ENCODE data around the gene PRR14. TPM values are rescaled to one million over a fixed set of nuclear protein-coding genes. Genes with fewer than 3 reads are reported as not detected.

The PRR14 gene
- total and polyA plus RNA-seq, 2 experiments from 2014 or later = 5.6 to 18.0 TPM

GRCh38 chr16:30666681-30667080 lies 15.9 kb downstream of the PRR14 start:
- WGBS, 2 experiments (ENCODE audit: low coverage in 1 of 2, low lambda C conversion rate in 2 of 2, missing lambda C conversion rate in 2 of 2) = 82 to 86% methylated on average over 7 of the region's 7 CpGs
- in situ Hi-C loops (cut with MboI) = no loop called here
- H3K79me2 ChIP-seq (ENCODE audit: insufficient read depth) = peaks cover 51% of the 10 kb centered on the region
- no peak overlapping the region for H3K4me3 ChIP-seq
- peaks cover 17% of the 10 kb centered on the region; the same call in 1 of the 2 replicates for H3K36me3 ChIP-seq (ENCODE audit: low read depth)
- H3K9me2 ChIP-seq (ENCODE audit: insufficient read depth) = no peaks in the 10 kb centered on the region
- H4K20me1 ChIP-seq (ENCODE audit: insufficient read depth) = no peaks in the 10 kb centered on the region; the same call in 1 of the 2 replicates
- H3K27ac ChIP-seq = no peak overlapping the region
- H3K4me1 ChIP-seq (ENCODE audit: insufficient read depth) = 0 out of 2 replicates have a peak, but pooled peaks cover 1% of the 10 kb centered on the region
- TF ChIP-seq EZH2 (IDR thresholded peaks at IDR 0.05; ENCODE audit: insufficient read depth, poor library complexity, severe bottlenecking) = no peak
- TF ChIP-seq EZH2phosphoT487 (IDR thresholded peaks at IDR 0.05; ENCODE audit: insufficient read depth, low read depth) = no peak
- H3F3A ChIP-seq (ENCODE audit: insufficient read depth) = 0 out of 2 replicates have a peak, but pooled peaks cover under 1% of the 10 kb centered on the region
- DNase-seq = peak; percentile 24
- H3K9ac ChIP-seq = no peak overlapping the region
- no peaks in the 10 kb centered on the region for H3K27me3 ChIP-seq (replicated peaks; ENCODE audit: insufficient read depth)
- H2AFZ ChIP-seq = no peak overlapping the region
- H3K4me2 ChIP-seq (ENCODE audit: unreplicated experiment) = no peak overlapping the region
- H3K9me3 ChIP-seq (ENCODE audit: low read depth) = no peaks in the 10 kb centered on the region

DNA sequence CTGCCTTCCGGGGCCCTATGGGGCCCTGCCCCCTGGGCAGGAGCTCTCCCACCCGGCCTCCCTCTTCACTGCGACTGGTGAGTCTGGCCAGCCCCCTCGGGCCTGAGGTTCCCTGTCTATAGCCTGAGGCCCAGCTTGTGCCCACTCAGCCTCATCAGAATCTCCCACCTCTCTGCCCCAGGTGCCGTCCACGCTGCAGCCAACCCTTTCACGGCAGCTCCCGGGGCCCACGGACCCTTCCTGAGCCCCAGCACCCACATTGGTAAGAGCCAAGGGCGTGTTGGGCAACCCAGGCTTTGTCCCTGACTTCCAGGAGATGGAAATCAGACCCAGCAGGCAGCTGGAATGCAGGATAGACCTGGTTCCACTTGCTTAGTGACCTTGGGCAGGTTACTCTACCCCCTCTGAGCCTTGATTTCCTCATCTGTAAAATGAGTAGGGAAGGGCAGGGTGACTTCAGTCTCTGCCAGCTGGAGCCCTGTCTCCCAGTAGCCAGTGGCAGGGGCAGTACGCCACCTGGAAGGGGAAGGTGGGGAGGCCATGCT lies 16.7 kb downstream of the PRR14 start:
- peaks cover 43% of the 10 kb centered on the region for H3K79me2 ChIP-seq (ENCODE audit: insufficient read depth)
- no peaks in the 10 kb centered on the region; the same call in 1 of the 2 replicates for H4K20me1 ChIP-seq (ENCODE audit: insufficient read depth)
- no peak overlapping the region for H3K27ac ChIP-seq
- no peak for TF ChIP-seq EZH2phosphoT487 (IDR thresholded peaks at IDR 0.05; ENCODE audit: insufficient read depth, low read depth)
- no peak for TF ChIP-seq EZH2 (IDR thresholded peaks at IDR 0.05; ENCODE audit: insufficient read depth, poor library complexity, severe bottlenecking)
- no peak overlapping the region for H3K9ac ChIP-seq
- no peak for DNase-seq
- 88 to 90% methylated on average over 11 of the region's 11 CpGs for WGBS, 2 experiments (ENCODE audit: low coverage in 1 of 2, low lambda C conversion rate in 2 of 2, missing lambda C conversion rate in 2 of 2)
- no peaks in the 10 kb centered on the region for H3K9me2 ChIP-seq (ENCODE audit: insufficient read depth)
- no peak overlapping the region for H3K4me3 ChIP-seq
- in situ Hi-C loops (cut with MboI) = no loop called here
- H3F3A ChIP-seq (ENCODE audit: insufficient read depth) = peaks cover 7% of the 10 kb centered on the region; the same call in 1 of the 2 replicates
- no peaks in the 10 kb centered on the region for H3K9me3 ChIP-seq (ENCODE audit: low read depth)
- peaks cover 17% of the 10 kb centered on the region; the same call in 1 of the 2 replicates for H3K36me3 ChIP-seq (ENCODE audit: low read depth)
- H3K27me3 ChIP-seq (replicated peaks; ENCODE audit: insufficient read depth) = no peaks in the 10 kb centered on the region
- H2AFZ ChIP-seq = no peak overlapping the region
- no peaks in the 10 kb centered on the region for H3K4me1 ChIP-seq (ENCODE audit: insufficient read depth)
- H3K4me2 ChIP-seq (ENCODE audit: unreplicated experiment) = no peak overlapping the region

GRCh38 chr16:30668393-30668792 lies 17.6 kb downstream of the PRR14 start:
- H3K27ac ChIP-seq = no peak overlapping the region
- no peaks in the 10 kb centered on the region for H3K9me3 ChIP-seq (ENCODE audit: low read depth)
- H3K9me2 ChIP-seq (ENCODE audit: insufficient read depth) = no peaks in the 10 kb centered on the region
- peaks cover 34% of the 10 kb centered on the region for H3K79me2 ChIP-seq (ENCODE audit: insufficient read depth)
- no peak for TF ChIP-seq EZH2phosphoT487 (IDR thresholded peaks at IDR 0.05; ENCODE audit: insufficient read depth, low read depth)
- no peak for TF ChIP-seq EZH2 (IDR thresholded peaks at IDR 0.05; ENCODE audit: insufficient read depth, poor library complexity, severe bottlenecking)
- WGBS, 2 experiments (ENCODE audit: low coverage in 1 of 2, low lambda C conversion rate in 2 of 2, missing lambda C conversion rate in 2 of 2) = 93 to 94% methylated on average over 10 to 12 of the region's 12 CpGs
- H3K9ac ChIP-seq = no peak overlapping the region
- H2AFZ ChIP-seq = no peak overlapping the region
- no peaks in the 10 kb centered on the region for H3K27me3 ChIP-seq (replicated peaks; ENCODE audit: insufficient read depth)
- H3F3A ChIP-seq (ENCODE audit: insufficient read depth) = peaks cover 7% of the 10 kb centered on the region; the same call in 1 of the 2 replicates
- H3K4me3 ChIP-seq = no peak overlapping the region
- no peak overlapping the region for H3K4me2 ChIP-seq (ENCODE audit: unreplicated experiment)
- in situ Hi-C loops (cut with MboI) = no loop called here
- no peak for DNase-seq
- H3K36me3 ChIP-seq (ENCODE audit: low read depth) = peaks cover 10% of the 10 kb centered on the region; the same call in 1 of the 2 replicates
- H4K20me1 ChIP-seq (ENCODE audit: insufficient read depth) = no peaks in the 10 kb centered on the region
- H3K4me1 ChIP-seq (ENCODE audit: insufficient read depth) = no peaks in the 10 kb centered on the region

DNA sequence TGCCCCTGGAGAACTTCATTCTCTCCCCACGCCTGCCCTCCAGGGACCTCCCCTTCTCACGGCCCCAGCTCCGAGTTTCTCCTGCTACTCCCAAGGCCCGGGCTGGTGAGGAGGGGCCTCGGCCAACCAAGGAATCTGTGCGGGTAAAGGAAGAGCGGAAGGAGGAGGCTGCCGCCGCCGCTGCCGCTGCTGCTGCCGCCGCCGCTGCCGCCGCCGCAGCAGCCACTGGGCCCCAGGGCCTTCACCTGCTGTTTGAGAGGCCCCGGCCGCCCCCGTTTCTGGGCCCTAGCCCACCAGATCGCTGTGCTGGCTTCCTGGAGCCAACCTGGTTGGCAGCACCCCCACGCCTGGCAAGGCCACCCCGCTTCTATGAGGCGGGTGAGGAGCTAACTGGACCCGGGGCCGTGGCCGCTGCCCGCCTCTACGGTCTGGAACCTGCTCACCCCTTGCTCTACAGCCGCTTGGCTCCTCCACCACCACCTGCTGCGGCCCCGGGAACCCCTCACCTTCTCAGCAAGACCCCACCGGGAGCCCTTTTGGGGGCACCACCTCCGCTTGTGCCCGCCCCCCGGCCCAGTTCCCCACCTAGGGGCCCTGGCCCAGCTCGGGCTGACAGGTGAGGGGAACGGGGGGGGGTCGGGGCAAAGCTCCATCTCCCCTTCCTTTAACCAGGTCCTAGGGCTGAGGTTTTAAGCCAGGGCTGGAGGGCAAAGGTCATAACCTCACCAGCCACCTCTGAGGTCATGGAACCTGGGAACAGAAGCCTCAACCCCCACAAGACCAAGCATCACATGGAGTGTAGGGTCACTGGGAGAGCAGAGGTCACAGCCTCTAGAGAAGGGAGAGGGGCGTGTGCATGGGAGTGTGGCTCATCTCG lies 18.5 kb downstream of the PRR14 start:
- WGBS, 2 experiments (ENCODE audit: low coverage in 1 of 2, low lambda C conversion rate in 2 of 2, missing lambda C conversion rate in 2 of 2) = 83 to 91% methylated on average over 16 to 40 of the region's 41 CpGs
- no peaks in the 10 kb centered on the region for H3K9me3 ChIP-seq (ENCODE audit: low read depth)
- no peak overlapping the region for H3K27ac ChIP-seq
- H2AFZ ChIP-seq = no peak overlapping the region
- H3K4me1 ChIP-seq (ENCODE audit: insufficient read depth) = no peaks in the 10 kb centered on the region
- H4K20me1 ChIP-seq (ENCODE audit: insufficient read depth) = no peaks in the 10 kb centered on the region
- H3K9me2 ChIP-seq (ENCODE audit: insufficient read depth) = no peaks in the 10 kb centered on the region
- DNase-seq = no peak
- peaks cover 27% of the 10 kb centered on the region for H3K79me2 ChIP-seq (ENCODE audit: insufficient read depth)
- H3K9ac ChIP-seq = no peak overlapping the region
- peaks cover 7% of the 10 kb centered on the region; the same call in 1 of the 2 replicates for H3F3A ChIP-seq (ENCODE audit: insufficient read depth)
- in situ Hi-C loops (cut with MboI) = no loop called here
- TF ChIP-seq EZH2 (IDR thresholded peaks at IDR 0.05; ENCODE audit: insufficient read depth, poor library complexity, severe bottlenecking) (no peak), EZH2phosphoT487 (IDR thresholded peaks at IDR 0.05; ENCODE audit: insufficient read depth, low read depth) (no peak)
- no peak overlapping the region for H3K4me2 ChIP-seq (ENCODE audit: unreplicated experiment)
- H3K36me3 ChIP-seq (ENCODE audit: low read depth) = peaks cover 6% of the 10 kb centered on the region; the same call in 1 of the 2 replicates
- no peak overlapping the region for H3K4me3 ChIP-seq
- no peaks in the 10 kb centered on the region for H3K27me3 ChIP-seq (replicated peaks; ENCODE audit: insufficient read depth)
